ENCODE results near the gene EVX1. TPM values are rescaled to one million over a fixed set of nuclear protein-coding genes. Genes with fewer than 3 reads are reported as not detected.

EVX1 gene
- total RNA-seq, 2 donors from 2014 or later = not detected

DNA sequence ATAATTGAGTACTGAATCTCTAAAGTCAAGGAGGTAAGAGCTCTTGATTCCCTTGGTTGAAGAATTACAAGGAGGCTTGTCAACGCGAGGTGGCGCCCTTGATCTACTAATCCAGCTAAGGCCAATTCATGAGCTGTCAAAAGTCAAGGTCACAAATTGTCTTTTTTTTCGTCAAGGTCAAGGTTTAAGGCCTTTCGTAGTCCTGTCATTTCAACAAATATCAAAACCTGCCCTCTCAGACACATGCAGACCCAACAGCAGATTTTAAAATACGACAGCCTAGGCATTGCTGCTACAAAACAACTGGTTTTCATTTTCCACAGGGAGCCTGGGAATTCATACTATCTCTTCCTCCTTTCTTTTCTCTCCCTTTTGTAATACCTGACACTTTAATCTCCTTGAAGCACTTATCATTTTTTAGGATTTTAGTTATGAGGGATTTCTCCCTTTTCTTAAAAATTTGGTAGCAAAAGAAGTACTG, 46.3 kb upstream of the EVX1 start:
- no peak overlapping the region for H3K27ac ChIP-seq
- H3K4me3 ChIP-seq = no peak overlapping the region

DNA sequence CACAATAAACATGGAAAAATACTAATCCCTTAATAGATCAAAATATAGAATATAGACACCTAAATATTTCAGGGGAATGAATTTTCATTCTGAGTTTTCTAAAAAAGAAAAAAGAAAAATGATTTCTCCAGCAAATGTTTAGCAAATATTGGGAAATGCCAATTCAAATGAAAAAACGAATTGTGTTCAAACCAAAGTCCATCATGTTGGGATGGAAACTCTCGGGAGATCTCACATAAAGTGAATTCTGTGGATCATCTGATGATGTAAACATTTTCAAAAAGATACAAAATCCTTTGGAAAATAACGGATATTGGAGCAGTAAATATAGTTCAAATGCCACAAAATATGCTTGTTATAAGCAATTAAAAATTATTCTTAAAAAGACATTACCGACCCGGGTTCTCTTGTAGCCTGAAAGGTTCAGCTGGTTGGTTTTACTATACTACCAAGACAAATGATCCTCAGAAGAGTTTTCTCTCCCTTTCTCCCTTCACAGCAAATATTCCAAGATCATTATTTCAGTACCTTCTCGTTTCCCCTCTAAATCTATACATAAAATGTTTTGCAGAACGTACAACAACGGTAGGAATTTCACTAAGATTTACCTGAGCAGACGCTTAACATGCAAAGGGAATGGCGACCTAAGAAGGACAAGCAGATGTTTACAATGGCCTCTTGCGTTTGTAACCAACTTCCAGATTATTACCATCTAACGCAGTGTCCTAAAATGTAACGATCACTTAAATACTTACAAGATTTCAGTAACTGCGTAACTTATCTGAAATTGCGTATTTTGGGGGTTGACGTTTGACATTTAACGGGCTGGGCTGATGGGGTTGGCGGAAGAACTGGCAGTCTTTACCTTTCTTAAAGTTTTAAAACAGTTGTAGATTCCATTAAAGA, 45.2 kb upstream of the EVX1 start:
- Histone ChIP-seq H3K9me3 (no peaks in the 10 kb centered on the region), H3K27me3 (peaks cover 75 to 79% of the 10 kb centered on the region in 2 donors), H3K4me3 (no peak overlapping the region), H3K36me3 (no peaks in the 10 kb centered on the region), H3K4me1 (peaks cover 0 to 34% of the 10 kb centered on the region in 2 donors), H3K27ac (no peak overlapping the region)
- no peak for DNase-seq (ENCODE audit: low spot score)
- TF ChIP-seq, protein P1, sequence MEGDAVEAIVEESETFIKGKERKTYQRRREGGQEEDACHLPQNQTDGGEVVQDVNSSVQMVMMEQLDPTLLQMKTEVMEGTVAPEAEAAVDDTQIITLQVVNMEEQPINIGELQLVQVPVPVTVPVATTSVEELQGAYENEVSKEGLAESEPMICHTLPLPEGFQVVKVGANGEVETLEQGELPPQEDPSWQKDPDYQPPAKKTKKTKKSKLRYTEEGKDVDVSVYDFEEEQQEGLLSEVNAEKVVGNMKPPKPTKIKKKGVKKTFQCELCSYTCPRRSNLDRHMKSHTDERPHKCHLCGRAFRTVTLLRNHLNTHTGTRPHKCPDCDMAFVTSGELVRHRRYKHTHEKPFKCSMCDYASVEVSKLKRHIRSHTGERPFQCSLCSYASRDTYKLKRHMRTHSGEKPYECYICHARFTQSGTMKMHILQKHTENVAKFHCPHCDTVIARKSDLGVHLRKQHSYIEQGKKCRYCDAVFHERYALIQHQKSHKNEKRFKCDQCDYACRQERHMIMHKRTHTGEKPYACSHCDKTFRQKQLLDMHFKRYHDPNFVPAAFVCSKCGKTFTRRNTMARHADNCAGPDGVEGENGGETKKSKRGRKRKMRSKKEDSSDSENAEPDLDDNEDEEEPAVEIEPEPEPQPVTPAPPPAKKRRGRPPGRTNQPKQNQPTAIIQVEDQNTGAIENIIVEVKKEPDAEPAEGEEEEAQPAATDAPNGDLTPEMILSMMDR (IDR thresholded peaks at IDR 0.05) = no peak

More for the DNA sequence above, 46.3 kb upstream of the EVX1 start:
- H3K4me1 ChIP-seq = peaks cover 0 to 40% of the 10 kb centered on the region in 2 donors
- peaks cover 73 to 79% of the 10 kb centered on the region in 2 donors for H3K27me3 ChIP-seq
- H3K36me3 ChIP-seq = no peaks in the 10 kb centered on the region
- no peaks in the 10 kb centered on the region for H3K9me3 ChIP-seq
- TF ChIP-seq, protein P1 (IDR thresholded peaks at IDR 0.05) = peak; percentile 74 to 78
- peak; percentile 91 for DNase-seq (ENCODE audit: low spot score)

DNA sequence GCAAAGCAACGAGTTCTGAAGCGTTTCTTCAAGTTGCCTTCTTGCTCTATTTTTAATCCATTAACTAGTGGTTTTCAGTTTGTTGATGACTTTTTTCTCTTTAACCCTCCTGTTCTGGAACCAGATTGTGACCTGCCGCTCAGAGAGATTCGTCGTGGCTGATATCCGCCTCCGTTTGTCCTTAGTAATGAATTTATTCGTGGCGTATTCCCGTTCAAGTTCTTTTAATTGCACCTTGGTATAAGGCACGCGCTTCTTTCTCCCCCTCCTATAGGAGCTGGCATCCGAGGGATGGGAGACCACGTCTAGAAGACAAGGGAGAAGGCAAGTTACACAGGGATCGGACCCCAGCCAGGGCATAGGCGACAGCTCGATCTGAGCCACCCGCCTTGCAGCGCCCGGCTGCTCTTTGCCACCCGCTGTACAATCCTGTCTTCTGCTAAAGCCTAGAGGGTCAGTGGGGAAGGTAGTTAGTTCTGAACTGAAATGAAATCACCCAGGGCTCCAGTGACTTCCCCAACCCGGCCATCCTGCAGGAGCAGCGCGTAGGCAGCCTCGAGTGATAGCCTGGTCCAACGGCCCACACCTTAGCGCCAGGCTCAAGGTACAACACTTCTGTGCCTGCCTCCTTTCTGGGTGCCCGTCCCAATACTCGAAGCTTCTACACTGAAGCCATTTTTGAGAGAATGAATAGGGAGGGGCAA, 44.3 kb upstream of the EVX1 start:
- Histone ChIP-seq H3K4me1 (peaks cover 0 to 25% of the 10 kb centered on the region in 2 donors), H3K27me3 (peaks cover 76 to 77% of the 10 kb centered on the region in 2 donors), H3K4me3 (no peak overlapping the region), H3K36me3 (no peaks in the 10 kb centered on the region), H3K27ac (no peak overlapping the region), H3K9me3 (no peaks in the 10 kb centered on the region)
- DNase-seq (ENCODE audit: low spot score) = no peak
- TF ChIP-seq, protein P1 (IDR thresholded peaks at IDR 0.05) = no peak

DNA sequence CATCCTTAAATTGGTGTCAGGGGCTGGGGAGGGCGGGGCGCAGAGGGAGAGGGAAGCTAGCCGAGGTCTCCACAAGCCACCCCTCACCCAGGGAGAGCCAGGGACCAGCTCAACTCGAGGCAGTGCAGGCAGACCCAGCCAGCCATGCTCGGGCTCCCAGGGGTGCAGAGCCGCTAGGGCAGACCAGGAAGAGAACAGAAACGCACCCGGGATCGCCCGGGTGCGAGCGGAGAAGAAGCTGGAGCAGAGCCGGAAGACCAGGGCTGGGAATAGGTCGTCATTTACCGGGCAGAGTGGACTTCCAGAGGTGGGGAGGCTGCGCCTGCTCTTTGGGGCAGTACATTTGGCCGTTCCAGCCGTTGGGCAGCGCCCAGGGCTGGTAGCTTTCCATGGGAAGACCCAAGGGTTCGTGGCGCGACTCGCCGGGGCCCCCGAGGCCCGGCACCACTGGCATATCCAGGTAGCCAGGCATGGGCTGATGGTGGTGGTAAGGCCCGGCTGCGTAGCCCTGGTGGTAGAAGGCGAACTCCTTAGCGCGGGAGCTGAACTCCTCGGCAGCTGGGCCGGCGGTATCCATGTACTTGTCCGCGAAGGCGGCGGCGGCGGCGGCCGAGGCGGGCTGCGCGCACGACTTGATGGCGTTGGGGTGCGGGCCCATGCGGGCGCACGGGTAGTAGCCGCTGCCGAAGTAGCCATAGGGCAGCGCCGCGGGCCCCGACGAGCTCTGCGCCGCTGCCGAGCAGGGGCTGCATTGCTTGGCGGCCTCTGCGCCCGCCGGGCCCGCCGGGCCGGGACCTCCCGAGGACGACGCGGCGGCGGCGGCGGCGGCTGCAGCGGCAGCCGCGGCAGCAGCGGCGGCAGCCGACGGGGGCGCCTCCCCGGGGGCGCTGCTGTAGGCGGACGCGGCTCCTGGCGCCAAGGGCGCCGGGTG, 43.5 kb upstream of the EVX1 start:
- Histone ChIP-seq H3K9me3 (no peaks in the 10 kb centered on the region), H3K36me3 (no peaks in the 10 kb centered on the region), H3K4me1 (peaks cover 0 to 22% of the 10 kb centered on the region in 2 donors), H3K27ac (no peak overlapping the region), H3K27me3 (peaks cover 76 to 77% of the 10 kb centered on the region in 2 donors), H3K4me3 (peak overlapping the region in 1 of 2 donors; percentile 18)
- DNase-seq (ENCODE audit: low spot score) = no peak
- TF ChIP-seq, protein P1 (IDR thresholded peaks at IDR 0.05) = no peak

All from right atrium auricular region (tissue), 2 donors.